AG04450 (cell line): ENCODE results near the gene RPUSD4. TPM values are rescaled to one million over a fixed set of nuclear protein-coding genes. Genes with fewer than 3 reads are reported as not detected.

ENCODE experiments used
- CTCF ChIA-PET: fragments of 300-600, 350-600 bp; formaldehyde crosslinking; extraction: SDS; loops from one replicate; lab custom pipeline; 2022; ENCODE audit warnings: antibody characterized with exemption, inconsistent platforms; lab: Charles Lee
- POLR2A ChIA-PET: fragments of 350-600 bp; formaldehyde crosslinking; extraction: SDS; loops from one replicate; lab custom pipeline; 2021; ENCODE audit warnings: antibody characterized with exemption, inconsistent platforms; lab: Yijun Ruan, JAX
- DNase-seq: peaks from one replicate; pipeline ENCODE4 v3.0.0-alpha.2; 2011; ENCODE audit warnings: low read depth, low spot score
- H3K27ac ChIP-seq: one replicate; pipeline ENCODE4 v1.5.1; 2012; ENCODE audit warnings: low read depth, low read length, control low read depth
- H3K27me3 ChIP-seq: one replicate; pipeline ENCODE4 v1.6.0; 2012; ENCODE audit warnings: low read length; ENCODE audit not compliant: control insufficient read depth, insufficient read depth
- H3K4me3 ChIP-seq: 2 replicates; pipeline ENCODE4 v1.5.1; 2011; ENCODE audit warnings: mild to moderate bottlenecking, low read depth, low read length, control low read depth
- H3K9me3 ChIP-seq: 2 replicates; pipeline ENCODE4 v1.5.1; 2012; ENCODE audit warnings: low read length; ENCODE audit not compliant: control insufficient read depth, insufficient read depth
- polyA plus RNA-seq: library from polyadenylated mRNA; depleted of rRNA; stranded (reverse); fragments of >200 nt; gene quantifications from 2 replicates; pipeline ENCODE4 v1.2.3, GENCODE V29; 2011
- TF ChIP-seq, protein P1 (sequence below): IDR thresholded peaks from 2 replicates; pipeline ENCODE4 v1.5.1; 2011; ENCODE audit warnings: low read depth, low read length, control low read depth, inconsistent platforms

RPUSD4 gene
- polyA plus RNA-seq, 1 experiment, result 22.0 TPM

DNA sequence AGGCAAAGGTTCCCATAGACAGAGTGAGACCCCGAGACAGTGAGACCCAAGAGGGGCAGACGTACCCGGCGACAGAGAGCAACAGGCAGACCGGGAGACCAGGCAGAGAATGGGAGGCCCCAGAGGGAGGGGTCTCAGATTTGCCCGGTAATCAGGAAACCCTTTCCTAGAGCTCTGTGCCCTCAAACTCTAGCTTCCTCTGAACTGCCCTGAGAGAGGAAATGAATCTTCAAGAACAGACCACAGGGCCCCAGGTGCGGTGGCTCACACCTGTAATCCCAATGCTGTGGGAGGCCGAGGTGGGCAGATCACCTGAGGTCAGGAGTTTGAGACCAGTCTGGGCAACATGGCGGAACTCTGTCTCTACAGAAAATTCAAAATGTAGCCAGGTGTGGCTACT is 47.7 kb downstream of the RPUSD4 start:
- CTCF ChIA-PET, result interaction anchor here (1.0 to 1.3 kb wide), 2 partner anchors 24 to 30 kb away, joined by 3 to 4 read pairs; no protein-coding TSS in a partner anchor
- peaks cover 17% of the 10 kb centered on the region for H3K27me3 ChIP-seq
- H3K4me3 ChIP-seq, result no peak overlapping the region
- TF ChIP-seq, protein P1, sequence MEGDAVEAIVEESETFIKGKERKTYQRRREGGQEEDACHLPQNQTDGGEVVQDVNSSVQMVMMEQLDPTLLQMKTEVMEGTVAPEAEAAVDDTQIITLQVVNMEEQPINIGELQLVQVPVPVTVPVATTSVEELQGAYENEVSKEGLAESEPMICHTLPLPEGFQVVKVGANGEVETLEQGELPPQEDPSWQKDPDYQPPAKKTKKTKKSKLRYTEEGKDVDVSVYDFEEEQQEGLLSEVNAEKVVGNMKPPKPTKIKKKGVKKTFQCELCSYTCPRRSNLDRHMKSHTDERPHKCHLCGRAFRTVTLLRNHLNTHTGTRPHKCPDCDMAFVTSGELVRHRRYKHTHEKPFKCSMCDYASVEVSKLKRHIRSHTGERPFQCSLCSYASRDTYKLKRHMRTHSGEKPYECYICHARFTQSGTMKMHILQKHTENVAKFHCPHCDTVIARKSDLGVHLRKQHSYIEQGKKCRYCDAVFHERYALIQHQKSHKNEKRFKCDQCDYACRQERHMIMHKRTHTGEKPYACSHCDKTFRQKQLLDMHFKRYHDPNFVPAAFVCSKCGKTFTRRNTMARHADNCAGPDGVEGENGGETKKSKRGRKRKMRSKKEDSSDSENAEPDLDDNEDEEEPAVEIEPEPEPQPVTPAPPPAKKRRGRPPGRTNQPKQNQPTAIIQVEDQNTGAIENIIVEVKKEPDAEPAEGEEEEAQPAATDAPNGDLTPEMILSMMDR, result no peak
- peak overlapping the region; percentile 68 for H3K27ac ChIP-seq
- peaks cover 3% of the 10 kb centered on the region; the same call in 1 of the 2 replicates for H3K9me3 ChIP-seq
- DNase-seq, result no peak
- POLR2A ChIA-PET, result interaction anchor here (1.7 kb wide), 1 partner anchor 23 kb away, joined by 8 read pairs; no protein-coding TSS in a partner anchor

DNA sequence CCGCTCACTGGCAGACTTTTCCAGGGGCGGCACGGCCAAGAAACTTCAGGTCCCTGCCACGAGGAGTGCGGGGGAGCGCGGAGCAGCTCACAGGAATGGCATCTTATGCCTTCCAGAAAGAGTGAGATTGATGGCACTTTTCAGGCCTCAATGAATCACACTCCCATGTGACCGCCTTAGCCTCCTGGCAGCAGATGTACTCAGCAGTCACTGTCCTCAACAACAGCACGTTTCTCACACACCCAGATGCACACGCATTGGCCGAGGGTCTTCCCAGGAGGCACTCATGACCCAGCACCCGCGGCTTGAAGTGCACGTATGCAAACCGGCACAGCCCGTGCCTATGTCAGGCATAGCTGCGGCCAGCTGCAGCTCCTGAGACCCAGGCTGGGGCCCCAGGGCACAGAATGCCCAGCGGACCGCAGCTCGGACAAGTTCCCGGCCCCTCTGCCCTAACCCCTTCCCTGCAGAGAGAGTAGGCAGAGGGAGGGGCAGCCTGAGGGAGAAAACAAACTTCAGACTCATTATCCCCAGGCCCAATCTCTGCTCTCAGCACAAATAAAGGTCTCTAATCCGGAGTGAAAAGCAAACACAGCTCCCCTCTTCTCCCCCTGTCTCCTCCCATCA is 48.3 kb downstream of the RPUSD4 start:
- H3K27me3 ChIP-seq, result peaks cover 20% of the 10 kb centered on the region
- POLR2A ChIA-PET, result interaction anchor here (1.7 kb wide), 1 partner anchor 22 kb away, joined by 8 read pairs; no protein-coding TSS in a partner anchor
- TF ChIP-seq, protein P1, result no peak
- H3K4me3 ChIP-seq, result no peak overlapping the region
- peak overlapping the region; percentile 68 for H3K27ac ChIP-seq
- peaks cover 3% of the 10 kb centered on the region; the same call in 1 of the 2 replicates for H3K9me3 ChIP-seq
- peak; percentile 71 for DNase-seq
- CTCF ChIA-PET, result interaction anchor here (0.9 to 1.3 kb wide), 3 partner anchors 17 to 31 kb away, joined by 3 to 13 read pairs (median 4); no protein-coding TSS in a partner anchor

DNA sequence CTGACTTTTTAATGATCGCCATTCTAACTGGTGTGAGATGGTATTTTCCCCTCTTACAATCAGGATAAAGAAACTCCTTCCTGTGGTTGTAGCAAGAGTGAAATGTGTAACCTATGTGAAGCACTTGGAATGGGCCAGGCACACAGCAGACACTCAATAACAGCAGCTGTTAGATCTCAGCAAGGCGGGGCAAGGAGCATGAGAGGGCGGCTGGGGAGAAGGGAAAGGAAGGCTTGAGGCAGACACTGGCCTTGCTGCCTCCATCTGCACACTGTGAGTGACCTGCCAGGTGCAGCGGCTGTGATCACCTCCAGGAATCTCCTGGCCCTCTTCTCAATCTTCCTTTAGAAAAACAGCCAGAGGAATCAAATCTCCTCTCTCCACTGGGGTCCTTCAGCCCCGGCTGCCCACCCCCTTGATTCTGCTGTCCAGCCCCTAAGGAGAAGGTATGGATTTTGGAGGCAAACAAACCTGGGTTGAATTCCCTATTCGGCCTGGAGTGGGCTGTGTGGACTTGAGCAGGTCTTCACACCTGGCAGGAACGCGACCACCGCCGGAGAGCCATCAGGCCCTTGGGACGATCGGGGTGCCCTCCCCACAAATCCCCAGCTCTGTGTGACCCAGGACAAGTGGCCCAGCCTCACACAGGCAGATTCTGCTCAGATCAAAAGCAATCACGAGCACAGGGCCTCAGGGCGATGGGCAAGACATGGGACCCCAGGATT is 49.0 kb downstream of the RPUSD4 start:
- TF ChIP-seq, protein P1, result no peak
- Histone ChIP-seq H3K4me3 (no peak overlapping the region), H3K27ac (peak overlapping the region; percentile 68), H3K9me3 (peaks cover 3% of the 10 kb centered on the region; the same call in 1 of the 2 replicates), H3K27me3 (peaks cover 24% of the 10 kb centered on the region)
- DNase-seq, result no peak
- ChIA-PET POLR2A (interaction anchor here (1.7 kb wide), 1 partner anchor 22 kb away, joined by 8 read pairs; no protein-coding TSS in a partner anchor), CTCF (interaction anchor here (0.9 kb wide), 1 partner anchor 16 kb away, joined by 13 read pairs; no protein-coding TSS in a partner anchor)

DNA sequence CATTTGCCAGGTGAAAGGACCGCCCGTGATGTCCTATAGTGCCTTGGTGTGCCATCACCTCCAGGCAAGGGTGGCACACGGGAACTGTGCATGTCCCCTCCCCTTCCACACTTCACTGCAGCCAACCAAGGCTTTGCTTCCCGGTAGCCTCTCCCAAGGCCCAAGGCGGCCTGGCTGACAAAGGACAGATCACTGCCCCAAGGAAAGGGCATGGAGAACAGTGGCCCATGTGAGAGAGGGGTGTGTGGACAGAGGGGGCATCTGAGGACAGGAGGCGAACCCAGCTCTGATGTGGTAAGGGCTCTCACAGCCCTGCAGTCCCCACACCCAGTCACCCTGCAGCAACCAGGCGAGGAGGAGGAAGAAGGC is 50.4 kb downstream of the RPUSD4 start:
- peaks cover 20% of the 10 kb centered on the region for H3K27me3 ChIP-seq
- POLR2A ChIA-PET, result no interaction called here
- TF ChIP-seq, protein P1, result no peak
- no peak overlapping the region for H3K27ac ChIP-seq
- H3K9me3 ChIP-seq, result peaks cover 3% of the 10 kb centered on the region; the same call in 1 of the 2 replicates
- H3K4me3 ChIP-seq, result no peak overlapping the region
- no peak for DNase-seq
- CTCF ChIA-PET, result interaction anchor here (0.9 kb wide), 1 partner anchor 33 kb away, joined by 3 read pairs; no protein-coding TSS in a partner anchor
